Transverse colon (tissue), 4 donors: Measurements from ENCODE around the gene ITGB6. TPM values are rescaled to one million over a fixed set of nuclear protein-coding genes. Genes with fewer than 3 reads are reported as not detected.

Experiments
- DNase-seq: peaks from one replicate; pipeline ENCODE4 v3.0.0-alpha.2; 2019
- H3K27ac ChIP-seq, 4 donors: fragments of 200-600 bp; sonication (generic); 2 replicates each; pipeline ENCODE4 v1.5.1; 2016 to 2018; ENCODE audit warnings: inconsistent platforms in 4 of 4
- H3K27me3 ChIP-seq: fragments of 200-600 bp; sonication (generic); 2 replicates; pipeline ENCODE4 v1.5.1; 2017; ENCODE audit warnings: inconsistent platforms
- H3K36me3 ChIP-seq, 4 donors: fragments of 200-600 bp; sonication (generic); 2 replicates each; pipeline ENCODE4 v1.5.1; 2017 to 2019; ENCODE audit warnings: inconsistent platforms in 4 of 4
- H3K4me1 ChIP-seq, 4 donors: fragments of 200-600 bp; sonication (generic); 2 replicates each; pipeline ENCODE4 v1.5.1; 2017 to 2020; ENCODE audit warnings: inconsistent platforms in 4 of 4
- H3K4me3 ChIP-seq, 4 donors: fragments of 200-600 bp; sonication (generic); 1 replicate in 1 of 4; 2 replicates in 3 of 4; pipeline versions ENCODE4 v1.5.1 to v1.6.1; 2017 to 2019; ENCODE audit warnings: inconsistent platforms in 4 of 4
- H3K9me3 ChIP-seq, 2 donors: fragments of 200-600 bp; sonication (generic); 2 replicates each; pipeline ENCODE4 v1.5.1; 2017 to 2019; ENCODE audit warnings: inconsistent platforms in 2 of 2
- EP300 ChIP-seq: sonication (generic); formaldehyde crosslinking; IDR thresholded peaks from one replicate; pipeline ENCODE4 v1.6.1; 2017; ENCODE audit warnings: antibody characterized with exemption, low read depth
- POLR2A ChIP-seq: fragments of 450-650 bp; IDR thresholded peaks from one replicate; pipeline ENCODE4 v1.6.1; 2016; ENCODE audit warnings: antibody characterized with exemption, mild to moderate bottlenecking, moderate library complexity
- POLR2AphosphoS5 ChIP-seq, 3 donors: sonication (generic); formaldehyde crosslinking; IDR thresholded peaks; one replicate each; pipeline ENCODE4 v1.6.1; 2016; ENCODE audit warnings: antibody characterized with exemption in 3 of 3
- WGBS, 2 donors: methylation state at CpG; one replicate each; pipeline ENCODE4 v1.1.5; 2018; ENCODE audit warnings: low coverage in 1 of 2; 5-methylcytosine and 5-hydroxymethylcytosine counted together
- in situ Hi-C, 4 donors: fragments of 200-750 bp; cut with MboI; loops; one replicate each; pipeline versions ENCODE4 v1.15.0 to v1.15.1; 2017; ENCODE audit warnings: low sequenced_read_pairs in 3 of 4, low pct_ligation_motif_present in 1 of 4, low pct_unique_long_range_greater_than_20kb in 1 of 4
- intact Hi-C: fragments of 100-400 bp; cut with DNase I; formaldehyde crosslinking; loops from one replicate; pipeline ENCODE4 v1.15.1; 2023; ENCODE audit warnings: low total_unique reads
- total RNA-seq, 4 donors: library from RNA; depleted of rRNA; stranded (reverse); fragments of >200 nt; gene quantifications; one replicate each; pipeline ENCODE4 v1.1.0, GENCODE V29; 2016
- TF ChIP-seq, protein P1 (sequence below), 5 experiments: fragments of 200-600 bp in 3 of 5; fragments of 450-650 bp in 2 of 5; sonication (generic) in 3 of 5; IDR thresholded peaks; 1 replicate in 2 of 5; 2 replicates in 3 of 5; pipeline ENCODE4 v1.5.1; 2016 to 2017; ENCODE audit warnings: antibody characterized with exemption in 5 of 5, inconsistent platforms in 3 of 5, mild to moderate bottlenecking in 2 of 5, moderate library complexity in 1 of 5

ITGB6 gene
- total RNA-seq, 4 donors from 2014 or later = 7.6 to 28.8 (median 20.2) TPM

DNA sequence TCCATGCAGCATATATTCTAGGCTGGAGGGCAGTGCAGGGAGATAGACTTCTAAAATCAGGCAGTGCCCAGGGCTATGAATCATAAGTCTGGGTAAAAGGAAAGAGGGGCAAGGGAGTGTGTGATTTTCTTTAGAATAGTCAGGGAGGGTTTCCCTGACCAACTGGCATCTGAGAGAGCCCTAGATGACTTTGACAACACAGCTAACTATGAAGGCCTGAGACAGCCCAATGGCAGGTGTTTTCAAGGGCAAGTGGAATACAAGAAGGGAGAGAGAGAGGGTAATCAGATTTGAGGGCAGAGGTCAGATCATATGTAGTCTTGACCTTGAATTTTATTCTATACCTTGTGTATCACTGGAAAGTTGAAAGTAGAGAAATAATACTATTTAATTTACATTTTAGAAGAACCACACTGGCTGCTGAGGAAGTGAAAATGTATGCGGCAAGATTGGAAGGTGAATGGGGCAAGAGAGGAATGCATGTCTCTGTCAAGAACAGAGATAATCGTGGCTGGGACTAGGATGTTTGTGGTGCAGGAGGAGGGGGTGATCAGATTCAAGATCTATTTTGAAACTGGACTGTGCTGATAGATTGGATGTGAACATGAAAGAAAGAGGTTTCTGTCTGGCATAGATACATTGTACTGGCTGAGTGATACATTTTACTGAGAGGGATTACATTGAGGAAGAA lies 1.9 kb upstream of the ITGB6 start:
- in situ Hi-C loops (no loop called here), intact Hi-C loops (no loop called here)
- peaks cover 0 to 14% (median 8%) of the 10 kb centered on the region in 4 donors for H3K4me1 ChIP-seq
- DNase-seq = no peak
- H3K36me3 ChIP-seq = no peaks in the 10 kb centered on the region
- TF ChIP-seq EP300 (no peak), POLR2A (no peak), POLR2AphosphoS5 (IDR thresholded peaks at IDR 0.05) (no peak)
- TF ChIP-seq, protein P1, sequence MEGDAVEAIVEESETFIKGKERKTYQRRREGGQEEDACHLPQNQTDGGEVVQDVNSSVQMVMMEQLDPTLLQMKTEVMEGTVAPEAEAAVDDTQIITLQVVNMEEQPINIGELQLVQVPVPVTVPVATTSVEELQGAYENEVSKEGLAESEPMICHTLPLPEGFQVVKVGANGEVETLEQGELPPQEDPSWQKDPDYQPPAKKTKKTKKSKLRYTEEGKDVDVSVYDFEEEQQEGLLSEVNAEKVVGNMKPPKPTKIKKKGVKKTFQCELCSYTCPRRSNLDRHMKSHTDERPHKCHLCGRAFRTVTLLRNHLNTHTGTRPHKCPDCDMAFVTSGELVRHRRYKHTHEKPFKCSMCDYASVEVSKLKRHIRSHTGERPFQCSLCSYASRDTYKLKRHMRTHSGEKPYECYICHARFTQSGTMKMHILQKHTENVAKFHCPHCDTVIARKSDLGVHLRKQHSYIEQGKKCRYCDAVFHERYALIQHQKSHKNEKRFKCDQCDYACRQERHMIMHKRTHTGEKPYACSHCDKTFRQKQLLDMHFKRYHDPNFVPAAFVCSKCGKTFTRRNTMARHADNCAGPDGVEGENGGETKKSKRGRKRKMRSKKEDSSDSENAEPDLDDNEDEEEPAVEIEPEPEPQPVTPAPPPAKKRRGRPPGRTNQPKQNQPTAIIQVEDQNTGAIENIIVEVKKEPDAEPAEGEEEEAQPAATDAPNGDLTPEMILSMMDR (IDR thresholded peaks at IDR 0.05) = no peak
- no peaks in the 10 kb centered on the region for H3K27me3 ChIP-seq
- H3K9me3 ChIP-seq = no peaks in the 10 kb centered on the region
- 81 to 85% methylated on average over 2 of the region's 2 CpGs for WGBS, 2 donors
- H3K27ac ChIP-seq = no peak overlapping the region
- no peak overlapping the region for H3K4me3 ChIP-seq

DNA sequence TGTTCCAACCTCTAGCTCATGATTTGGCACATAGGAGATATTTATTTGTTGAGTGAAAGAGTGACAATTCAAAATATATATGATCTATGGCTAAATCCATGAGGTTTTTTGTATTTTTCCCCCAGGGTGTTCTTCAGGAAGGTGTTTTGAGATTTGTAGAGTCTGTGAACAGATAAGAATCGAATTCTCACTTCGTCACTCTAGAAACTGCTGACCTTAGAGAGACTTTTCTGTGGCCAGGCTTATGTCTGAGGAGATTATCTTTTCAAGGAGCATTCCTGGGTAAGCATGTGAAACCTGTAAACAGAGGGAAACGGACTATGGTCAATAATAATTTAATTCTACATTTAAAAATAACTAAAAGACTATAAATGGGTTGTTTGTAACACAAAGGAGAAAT lies 849 bp upstream of the ITGB6 start:
- in situ Hi-C loops (no loop called here), intact Hi-C loops (no loop called here)
- H3K9me3 ChIP-seq = no peaks in the 10 kb centered on the region
- H3K27ac ChIP-seq = no peak overlapping the region
- no peak overlapping the region for H3K4me3 ChIP-seq
- TF ChIP-seq POLR2A = no peak
- TF ChIP-seq, protein P1 (IDR thresholded peaks at IDR 0.05) = no peak
- no peak for TF ChIP-seq POLR2AphosphoS5 (IDR thresholded peaks at IDR 0.05)
- TF ChIP-seq EP300 = no peak
- DNase-seq = no peak
- 85 to 89% methylated on average over 3 of the region's 3 CpGs for WGBS, 2 donors
- no peaks in the 10 kb centered on the region for H3K36me3 ChIP-seq
- H3K4me1 ChIP-seq = peaks cover 0 to 12% (median 7%) of the 10 kb centered on the region in 4 donors
- no peaks in the 10 kb centered on the region for H3K27me3 ChIP-seq

DNA sequence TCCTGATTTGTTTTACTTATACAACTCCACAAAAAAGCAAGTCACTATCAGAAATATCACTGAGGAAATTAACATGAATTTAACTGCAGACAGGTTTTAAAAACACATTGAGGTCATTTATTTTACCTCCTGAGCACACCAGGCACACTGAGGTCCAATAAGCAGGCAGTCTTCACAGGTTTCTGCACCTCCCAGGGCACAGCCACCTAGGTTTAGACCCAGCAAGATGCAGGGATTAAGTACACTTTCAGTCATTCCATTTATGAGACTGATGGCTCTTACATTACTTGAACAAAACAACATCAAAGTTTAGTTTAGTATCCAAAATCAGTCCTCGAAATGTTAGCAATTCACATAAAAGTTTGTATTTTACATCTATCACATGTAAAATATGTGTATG lies 1.0 kb downstream of the ITGB6 start:
- no peak for DNase-seq
- no peaks in the 10 kb centered on the region for H3K36me3 ChIP-seq
- TF ChIP-seq POLR2A (no peak), POLR2AphosphoS5 (IDR thresholded peaks at IDR 0.05) (no peak), EP300 (no peak)
- TF ChIP-seq, protein P1 (IDR thresholded peaks at IDR 0.05) = no peak
- intact Hi-C loops = no loop called here
- no peaks in the 10 kb centered on the region for H3K27me3 ChIP-seq
- peak overlapping the region in 2 of 4 donors; percentile 29 to 34 for H3K4me3 ChIP-seq
- peak overlapping the region in 3 of 4 donors; percentile 77 to 80 (median 79) for H3K27ac ChIP-seq
- H3K4me1 ChIP-seq = peaks cover 0 to 4% (median 2%) of the 10 kb centered on the region in 4 donors
- no peaks in the 10 kb centered on the region for H3K9me3 ChIP-seq
- WGBS, 2 donors = 40 to 55% methylated on average over 1 of the region's 1 CpG
- in situ Hi-C loops = no loop called here

DNA sequence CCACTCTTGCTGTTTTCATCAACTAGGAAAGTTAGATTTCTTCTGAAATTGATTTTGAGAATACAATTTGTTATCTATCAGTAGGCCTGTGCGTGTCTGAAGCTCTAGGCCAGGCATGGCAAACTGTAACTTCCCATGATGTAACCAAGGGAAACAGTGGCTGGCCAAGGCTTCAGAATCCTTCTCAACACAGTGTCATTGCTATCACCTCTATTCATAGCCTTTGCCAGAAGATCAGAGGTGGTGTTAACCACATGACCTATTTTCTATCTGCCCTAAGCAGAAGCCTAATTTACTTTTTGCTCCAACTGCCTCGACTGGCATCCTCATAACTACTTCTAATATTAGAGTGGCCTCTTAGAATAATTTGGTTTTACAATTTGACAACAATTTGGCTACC lies 2.5 kb downstream of the ITGB6 start:
- WGBS, 2 donors = 83 to 86% methylated on average over 2 of the region's 2 CpGs
- H3K36me3 ChIP-seq = no peaks in the 10 kb centered on the region
- H3K4me3 ChIP-seq = no peak overlapping the region
- intact Hi-C loops = no loop called here
- DNase-seq = no peak
- no peaks in the 10 kb centered on the region for H3K27me3 ChIP-seq
- in situ Hi-C loops = no loop called here
- no peaks in the 10 kb centered on the region for H3K9me3 ChIP-seq
- TF ChIP-seq POLR2A = no peak
- TF ChIP-seq, protein P1 (IDR thresholded peaks at IDR 0.05) = no peak
- no peak overlapping the region for H3K27ac ChIP-seq
- H3K4me1 ChIP-seq = peaks cover 0 to 4% (median 2%) of the 10 kb centered on the region in 4 donors
